Keratinocyte (primary cell): ENCODE data around the gene LRRC37A2. TPM values are rescaled to one million over a fixed set of nuclear protein-coding genes. Genes with fewer than 3 reads are reported as not detected.
"Not testable (repeated sequence)": the region's sequence is repeated elsewhere in the genome, so short reads cannot be mapped to it uniquely, and the experiment has no call there.

ENCODE experiments used
- DNase-seq: peaks from one replicate; pipeline ENCODE4 v3.0.0-alpha.2; 2011; ENCODE audit warnings: low read depth, missing footprints, low spot score
- FAIRE-seq: peaks from 2 replicates; lab custom pipeline; 2011; peaks lifted over from hg19 to GRCh38; lab: Jason Lieb, UNC
- H2AFZ ChIP-seq: 2 replicates; pipeline ENCODE4 v1.6.0; 2012; ENCODE audit warnings: low read length, control low read depth, inconsistent platforms; ENCODE audit not compliant: control insufficient read depth
- H3K27ac ChIP-seq: 2 replicates; pipeline ENCODE4 v1.5.1; 2011; ENCODE audit warnings: low read length; ENCODE audit not compliant: control insufficient read depth, insufficient read depth
- H3K27me3 ChIP-seq: 3 replicates; pipeline ENCODE4 v1.6.0; 2011; ENCODE audit warnings: low read length; ENCODE audit not compliant: control insufficient read depth, insufficient read depth; ENCODE audit errors: extremely low read depth
- H3K36me3 ChIP-seq, 2 experiments: 2 replicates in 1 of 2; 3 replicates in 1 of 2; pipeline ENCODE4 v1.5.1; 2011; ENCODE audit warnings: low read length in 2 of 2, mild to moderate bottlenecking in 1 of 2; ENCODE audit not compliant: control insufficient read depth in 2 of 2, insufficient read depth in 2 of 2; ENCODE audit errors: extremely low read depth in 1 of 2
- H3K4me1 ChIP-seq: 3 replicates; pipeline ENCODE4 v1.5.1; 2011; ENCODE audit warnings: low read length; ENCODE audit not compliant: control insufficient read depth, insufficient read depth; ENCODE audit errors: extremely low read depth
- H3K4me2 ChIP-seq: 3 replicates; pipeline ENCODE4 v1.6.0; 2011; ENCODE audit warnings: low read depth, low read length; ENCODE audit not compliant: control insufficient read depth, insufficient read depth; ENCODE audit errors: extremely low read depth
- H3K4me3 ChIP-seq, 3 experiments: fragments of 200-600 bp in 1 of 3; sonication (generic) in 1 of 3; 2 replicates in 2 of 3; 3 replicates in 1 of 3; pipeline ENCODE4 v1.5.1; 2011 to 2016; ENCODE audit warnings: low read length in 3 of 3, mild to moderate bottlenecking in 3 of 3, control low read depth in 2 of 3, inconsistent platforms in 1 of 3, low read depth in 1 of 3, mixed read lengths in 1 of 3, mixed run types in 1 of 3, moderate library complexity in 1 of 3; ENCODE audit not compliant: control insufficient read depth in 2 of 3, insufficient read depth in 2 of 3; ENCODE audit errors: extremely low read depth in 1 of 3
- H3K79me2 ChIP-seq: 2 replicates; pipeline ENCODE4 v1.6.0; 2012; ENCODE audit warnings: low read length; ENCODE audit not compliant: control insufficient read depth, insufficient read depth
- H3K9ac ChIP-seq: 3 replicates; pipeline ENCODE4 v1.6.0; 2011; ENCODE audit warnings: low read length; ENCODE audit not compliant: control insufficient read depth, insufficient read depth; ENCODE audit errors: extremely low read depth
- H3K9me1 ChIP-seq: 3 replicates; pipeline ENCODE4 v1.6.0; 2011; ENCODE audit warnings: low read length; ENCODE audit not compliant: control insufficient read depth, insufficient read depth; ENCODE audit errors: extremely low read depth
- H3K9me3 ChIP-seq: 2 replicates; pipeline ENCODE4 v1.5.1; 2012; ENCODE audit warnings: low read depth, low read length; ENCODE audit not compliant: control insufficient read depth
- H4K20me1 ChIP-seq: 3 replicates; pipeline ENCODE4 v1.6.0; 2011; ENCODE audit warnings: low read length; ENCODE audit not compliant: control insufficient read depth, insufficient read depth; ENCODE audit errors: extremely low read depth
- dilution Hi-C: fragments of 300-500 bp; cut with MboI; formaldehyde crosslinking; loops from one replicate; pipeline ENCODE4 v1.7.0; 2020; ENCODE audit warnings: low sequenced_read_pairs; ENCODE audit not compliant: extremely low pct_ligation_motif_present
- polyA plus RNA-seq, 5 experiments: library from polyadenylated mRNA; depleted of rRNA in 3 of 5; stranded (reverse) in 3 of 5; stranded (forward) in 1 of 5; unstranded in 1 of 5; fragments of >200 nt; gene quantifications; 1 replicate in 1 of 5; 2 replicates in 3 of 5; 3 replicates in 1 of 5; pipeline versions ENCODE4 v1.2.1 to v1.2.3, GENCODE V29; 2011 to 2012; ENCODE audit warnings: missing spikeins in 2 of 5, low read depth in 1 of 5, low replicate concordance in 1 of 5

LRRC37A2 gene
- polyA plus RNA-seq, 1 donor (not counting 4 experiments of a cell fraction or from before 2014, with no cell fraction given): 6.2 TPM

- H3K9me1 ChIP-seq, DNase-seq, H3K36me3 ChIP-seq, H3K4me1 ChIP-seq, H4K20me1 ChIP-seq, H3K9ac ChIP-seq, FAIRE-seq, H3K4me3 ChIP-seq, H3K79me2 ChIP-seq, H2AFZ ChIP-seq, H3K4me2 ChIP-seq, H3K27me3 ChIP-seq, H3K9me3 ChIP-seq, dilution Hi-C loops, H3K27ac ChIP-seq: not testable (repeated sequence)
Measured at GRCh38 chr17:46548607-46549006, 36.3 kb downstream of the LRRC37A2 start.

- H4K20me1 ChIP-seq, H3K79me2 ChIP-seq, H3K27ac ChIP-seq, H3K9ac ChIP-seq, H3K27me3 ChIP-seq, H3K4me1 ChIP-seq, dilution Hi-C loops, H3K4me2 ChIP-seq, H3K9me1 ChIP-seq, H2AFZ ChIP-seq, H3K9me3 ChIP-seq, FAIRE-seq, DNase-seq, H3K4me3 ChIP-seq, H3K36me3 ChIP-seq: not testable (repeated sequence)
Measured at GRCh38 chr17:46559155-46559554, 46.9 kb downstream of the LRRC37A2 start.

- H3K9ac ChIP-seq, H2AFZ ChIP-seq, DNase-seq, H3K4me3 ChIP-seq, dilution Hi-C loops, H3K79me2 ChIP-seq, FAIRE-seq, H3K4me1 ChIP-seq, H3K4me2 ChIP-seq, H3K9me3 ChIP-seq, H3K9me1 ChIP-seq, H4K20me1 ChIP-seq, H3K36me3 ChIP-seq, H3K27me3 ChIP-seq, H3K27ac ChIP-seq: not testable (repeated sequence)
Measured at GRCh38 chr17:46560048-46560447, 47.8 kb downstream of the LRRC37A2 start.

GRCh38 chr17:46566284-46566683, 54.0 kb downstream of the LRRC37A2 start:
- H3K79me2 ChIP-seq, H3K36me3 ChIP-seq, H3K4me2 ChIP-seq, FAIRE-seq, H3K9me3 ChIP-seq, dilution Hi-C loops, H4K20me1 ChIP-seq, H3K9me1 ChIP-seq, H3K9ac ChIP-seq, H2AFZ ChIP-seq, H3K27me3 ChIP-seq, H3K4me3 ChIP-seq, H3K27ac ChIP-seq, DNase-seq, H3K4me1 ChIP-seq: not testable (repeated sequence)

- H3K27ac ChIP-seq, H3K9me3 ChIP-seq, H3K36me3 ChIP-seq, FAIRE-seq, H4K20me1 ChIP-seq, H3K9ac ChIP-seq, H3K4me1 ChIP-seq, dilution Hi-C loops, H3K4me3 ChIP-seq, H3K27me3 ChIP-seq, H2AFZ ChIP-seq, H3K79me2 ChIP-seq, H3K4me2 ChIP-seq, H3K9me1 ChIP-seq, DNase-seq: not testable (repeated sequence)
Measured at GRCh38 chr17:46566980-46567379, 54.7 kb downstream of the LRRC37A2 start.
